CD8-positive, alpha-beta memory T cell (primary cell): ENCODE results near the gene IQSEC1. TPM values are rescaled to one million over a fixed set of nuclear protein-coding genes. Genes with fewer than 3 reads are reported as not detected.
A peak's percentile ranks its signal among the peaks of the same experiment; 100 is the strongest.

Experiments used
- CTCF ChIA-PET: fragments of 350-600 bp; sonication (Branson Sonifier 250); formaldehyde crosslinking; loops from one replicate; lab custom pipeline; 2021; ENCODE audit warnings: antibody characterized with exemption; lab: Charles Lee
- POLR2A ChIA-PET: fragments of 350-600 bp; sonication (Branson Sonifier 250); formaldehyde crosslinking; loops from one replicate; lab custom pipeline; 2021; ENCODE audit warnings: antibody characterized with exemption; lab: Charles Lee
- DNase-seq, 5 donors: peaks; one replicate each; pipeline versions ENCODE4 v3.0.0 to v3.0.0-alpha.2; 2020 to 2022; ENCODE audit warnings: mixed read lengths in 1 of 5
- H3K27ac ChIP-seq: one replicate; pipeline ENCODE4 v1.7.0; 2013; ENCODE audit warnings: low read depth, mild to moderate bottlenecking, low read length, moderate library complexity
- H3K27me3 ChIP-seq: 2 replicates; pipeline ENCODE4 v1.7.0; 2013; ENCODE audit warnings: low read length, mild to moderate bottlenecking; ENCODE audit not compliant: insufficient read depth, poor library complexity, severe bottlenecking
- H3K36me3 ChIP-seq: 2 replicates; pipeline ENCODE4 v1.7.0; 2013; ENCODE audit warnings: mild to moderate bottlenecking, low read length, moderate library complexity; ENCODE audit not compliant: insufficient read depth
- H3K4me1 ChIP-seq: 2 replicates; pipeline ENCODE4 v1.7.0; 2013; ENCODE audit warnings: mild to moderate bottlenecking, low read length, moderate library complexity; ENCODE audit not compliant: insufficient read depth
- H3K4me3 ChIP-seq: 2 replicates; pipeline ENCODE4 v1.7.0; 2013; ENCODE audit warnings: mild to moderate bottlenecking, low read length
- H3K9me3 ChIP-seq: 2 replicates; pipeline ENCODE4 v1.7.0; 2013; ENCODE audit warnings: mild to moderate bottlenecking, low read length
- H3K27ac Mint-ChIP-seq, 8 donors: one replicate each; pipeline ENCODE4 v1.8.0; 2020 to 2021; ENCODE audit warnings: mixed read lengths in 8 of 8, mild to moderate bottlenecking in 6 of 8, inconsistent platforms in 3 of 8, moderate library complexity in 3 of 8
- H3K27me3 Mint-ChIP-seq, 2 donors: one replicate each; pipeline ENCODE4 v1.8.0; 2020 to 2021; ENCODE audit warnings: mixed read lengths in 2 of 2, mild to moderate bottlenecking in 1 of 2, moderate library complexity in 1 of 2
- H3K36me3 Mint-ChIP-seq, 3 donors: one replicate each; pipeline ENCODE4 v1.8.0; 2020 to 2021; ENCODE audit warnings: mixed read lengths in 3 of 3, inconsistent platforms in 1 of 3, mild to moderate bottlenecking in 1 of 3
- H3K4me1 Mint-ChIP-seq, 3 donors: one replicate each; pipeline ENCODE4 v1.8.0; 2020 to 2021; ENCODE audit warnings: mixed read lengths in 3 of 3, inconsistent platforms in 1 of 3, mild to moderate bottlenecking in 1 of 3
- H3K4me3 Mint-ChIP-seq, 7 donors: one replicate each; pipeline ENCODE4 v1.8.0; 2020 to 2021; ENCODE audit warnings: mixed read lengths in 7 of 7, mild to moderate bottlenecking in 6 of 7, moderate library complexity in 4 of 7, inconsistent platforms in 2 of 7
- H3K9me3 Mint-ChIP-seq, 5 donors: one replicate each; pipeline ENCODE4 v1.8.0; 2020 to 2022; ENCODE audit warnings: mixed read lengths in 5 of 5, mild to moderate bottlenecking in 3 of 5, moderate library complexity in 2 of 5, inconsistent platforms in 1 of 5
- polyA plus RNA-seq: library from polyadenylated mRNA; unstranded; fragments of 300-500 nt; fragmentation: Illumina TruSeq; gene quantifications from one replicate; pipeline ENCODE4 v1.2.3, GENCODE V29; 2021
- total RNA-seq, 2 experiments: library from RNA; stranded (reverse); gene quantifications; one replicate each; pipeline ENCODE4 v1.2.3, GENCODE V29; 2021

The IQSEC1 gene
- total and polyA plus RNA-seq, 3 experiments from 2014 or later: 18.5 to 33.7 (median 19.8) TPM

GRCh38 chr3:12868039-12869034 is 204.9 kb downstream of the IQSEC1 start:
- Mint-ChIP-seq H3K27me3 (peaks cover 11 to 20% of the 10 kb centered on the region in 2 donors), H3K4me3 (peak overlapping the region; percentile 42 to 91 (median 81)), H3K36me3 (peaks cover 0 to 5% (median 0%) of the 10 kb centered on the region in 3 donors), H3K4me1 (peaks cover 17 to 30% (median 20%) of the 10 kb centered on the region in 3 donors), H3K9me3 (peaks cover 0 to 6% (median 5%) of the 10 kb centered on the region in 5 donors), H3K27ac (peak overlapping the region in 3 of 8 donors; percentile 10 to 63 (median 25))
- Histone ChIP-seq H3K9me3 (no peaks in the 10 kb centered on the region), H3K27ac (peak overlapping the region; percentile 31), H3K4me3 (peak overlapping the region; percentile 75), H3K4me1 (peaks cover 4% of the 10 kb centered on the region), H3K36me3 (no peaks in the 10 kb centered on the region), H3K27me3 (no peaks in the 10 kb centered on the region)
- POLR2A ChIA-PET: no interaction called here
- CTCF ChIA-PET: interaction anchor here (0.8 to 3.8 kb wide), 12 partner anchors 10 to 223 kb away, joined by 3 to 23 read pairs (median 4); partner anchors contain the start of gene RPL32
- DNase-seq: peak; percentile 45 to 69 (median 49)

- peaks cover 17 to 30% (median 20%) of the 10 kb centered on the region in 3 donors for H3K4me1 Mint-ChIP-seq
- ChIA-PET CTCF (interaction anchor here (3.8 kb wide), 1 partner anchor 24 kb away, joined by 23 read pairs; no protein-coding TSS in a partner anchor), POLR2A (no interaction called here)
- H3K36me3 Mint-ChIP-seq: peaks cover 0 to 5% (median 0%) of the 10 kb centered on the region in 3 donors
- H3K4me3 ChIP-seq: no peak overlapping the region
- peaks cover 11 to 18% of the 10 kb centered on the region in 2 donors for H3K27me3 Mint-ChIP-seq
- no peaks in the 10 kb centered on the region for H3K9me3 ChIP-seq
- no peaks in the 10 kb centered on the region for H3K36me3 ChIP-seq
- H3K27ac Mint-ChIP-seq: no peak overlapping the region
- no peaks in the 10 kb centered on the region for H3K27me3 ChIP-seq
- no peak overlapping the region for H3K27ac ChIP-seq
- no peak overlapping the region for H3K4me3 Mint-ChIP-seq
- no peak for DNase-seq
- H3K4me1 ChIP-seq: peaks cover 4% of the 10 kb centered on the region
- peaks cover 0 to 6% (median 5%) of the 10 kb centered on the region in 5 donors for H3K9me3 Mint-ChIP-seq
Measured at GRCh38 chr3:12866836-12867235, 206.4 kb downstream of the IQSEC1 start.

- POLR2A ChIA-PET: no interaction called here
- H3K9me3 Mint-ChIP-seq: peaks cover 0 to 6% (median 5%) of the 10 kb centered on the region in 5 donors
Measured at GRCh38 chr3:12865271-12865670, 208.0 kb downstream of the IQSEC1 start.

GRCh38 chr3:12862387-12862786 is 210.8 kb downstream of the IQSEC1 start:
- H3K4me1 ChIP-seq: no peaks in the 10 kb centered on the region
- Mint-ChIP-seq H3K36me3 (peaks cover 0 to 5% (median 0%) of the 10 kb centered on the region in 3 donors), H3K27me3 (peaks cover 9% of the 10 kb centered on the region in 2 donors), H3K9me3 (peaks cover 0 to 6% (median 5%) of the 10 kb centered on the region in 5 donors), H3K4me1 (no peaks in the 10 kb centered on the region), H3K4me3 (no peak overlapping the region), H3K27ac (no peak overlapping the region)
- no peaks in the 10 kb centered on the region for H3K36me3 ChIP-seq
- ChIA-PET CTCF (no interaction called here), POLR2A (no interaction called here)
- H3K27ac ChIP-seq: no peak overlapping the region
- no peak for DNase-seq
- no peaks in the 10 kb centered on the region for H3K9me3 ChIP-seq
- H3K4me3 ChIP-seq: no peak overlapping the region
- H3K27me3 ChIP-seq: peaks cover 2% of the 10 kb centered on the region

More at GRCh38 chr3:12865271-12865670, 208.0 kb downstream of the IQSEC1 start:
- H3K27ac Mint-ChIP-seq: peak overlapping the region in 1 of 8 donors; percentile 2
- peaks cover 11 to 17% of the 10 kb centered on the region in 2 donors for H3K27me3 Mint-ChIP-seq
- Histone ChIP-seq H3K27ac (no peak overlapping the region), H3K27me3 (no peaks in the 10 kb centered on the region), H3K9me3 (no peaks in the 10 kb centered on the region), H3K36me3 (no peaks in the 10 kb centered on the region), H3K4me3 (no peak overlapping the region), H3K4me1 (peaks cover 4% of the 10 kb centered on the region)
- no peak overlapping the region for H3K4me3 Mint-ChIP-seq
- peaks cover 0 to 5% (median 0%) of the 10 kb centered on the region in 3 donors for H3K36me3 Mint-ChIP-seq
- H3K4me1 Mint-ChIP-seq: peaks cover 9 to 18% (median 12%) of the 10 kb centered on the region in 3 donors
- DNase-seq: no peak
- CTCF ChIA-PET: interaction anchor here (3.8 kb wide), 1 partner anchor 26 kb away, joined by 23 read pairs; no protein-coding TSS in a partner anchor

GRCh38 chr3:12861611-12862010 is 211.6 kb downstream of the IQSEC1 start:
- H3K4me3 ChIP-seq: no peak overlapping the region
- Mint-ChIP-seq H3K27ac (no peak overlapping the region), H3K9me3 (peaks cover 0 to 6% (median 5%) of the 10 kb centered on the region in 5 donors), H3K4me3 (no peak overlapping the region), H3K4me1 (no peaks in the 10 kb centered on the region), H3K27me3 (peaks cover 6 to 7% of the 10 kb centered on the region in 2 donors), H3K36me3 (peaks cover 0 to 5% (median 0%) of the 10 kb centered on the region in 3 donors)
- ChIA-PET POLR2A (no interaction called here), CTCF (no interaction called here)
- H3K9me3 ChIP-seq: no peaks in the 10 kb centered on the region
- no peak for DNase-seq
- peaks cover 6% of the 10 kb centered on the region for H3K27me3 ChIP-seq
- H3K27ac ChIP-seq: no peak overlapping the region
- no peaks in the 10 kb centered on the region for H3K36me3 ChIP-seq
- H3K4me1 ChIP-seq: no peaks in the 10 kb centered on the region

- Histone ChIP-seq H3K4me1 (no peaks in the 10 kb centered on the region), H3K4me3 (no peak overlapping the region), H3K27ac (no peak overlapping the region), H3K36me3 (no peaks in the 10 kb centered on the region), H3K9me3 (no peaks in the 10 kb centered on the region), H3K27me3 (peaks cover 6% of the 10 kb centered on the region)
- H3K4me3 Mint-ChIP-seq: no peak overlapping the region
- POLR2A ChIA-PET: no interaction called here
- H3K4me1 Mint-ChIP-seq: no peaks in the 10 kb centered on the region
- no peak overlapping the region for H3K27ac Mint-ChIP-seq
- no peak for DNase-seq
- no peaks in the 10 kb centered on the region for H3K9me3 Mint-ChIP-seq
- CTCF ChIA-PET: no interaction called here
- no peaks in the 10 kb centered on the region for H3K36me3 Mint-ChIP-seq
- H3K27me3 Mint-ChIP-seq: peaks cover 9 to 11% of the 10 kb centered on the region in 2 donors
Measured at GRCh38 chr3:12859840-12860239, 213.4 kb downstream of the IQSEC1 start.

- Mint-ChIP-seq H3K27ac (no peak overlapping the region), H3K27me3 (peaks cover 8 to 9% of the 10 kb centered on the region in 2 donors), H3K4me3 (no peak overlapping the region), H3K9me3 (no peaks in the 10 kb centered on the region), H3K36me3 (no peaks in the 10 kb centered on the region), H3K4me1 (no peaks in the 10 kb centered on the region)
- ChIA-PET POLR2A (no interaction called here), CTCF (no interaction called here)
- Histone ChIP-seq H3K27me3 (peaks cover 6% of the 10 kb centered on the region), H3K36me3 (no peaks in the 10 kb centered on the region), H3K9me3 (no peaks in the 10 kb centered on the region), H3K4me1 (no peaks in the 10 kb centered on the region), H3K4me3 (no peak overlapping the region), H3K27ac (no peak overlapping the region)
- no peak for DNase-seq
Measured at GRCh38 chr3:12856626-12857025, 216.6 kb downstream of the IQSEC1 start.

- no peaks in the 10 kb centered on the region for H3K36me3 ChIP-seq
- CTCF ChIA-PET: interaction anchor here (1.5 kb wide), 2 partner anchors 13 to 67 kb away, joined by 4 to 5 read pairs; no protein-coding TSS in a partner anchor
- H3K27ac Mint-ChIP-seq: no peak overlapping the region
- no peaks in the 10 kb centered on the region for H3K4me1 Mint-ChIP-seq
- no peaks in the 10 kb centered on the region for H3K9me3 ChIP-seq
- no peaks in the 10 kb centered on the region for H3K9me3 Mint-ChIP-seq
- no peak overlapping the region for H3K4me3 Mint-ChIP-seq
- no peak overlapping the region for H3K4me3 ChIP-seq
- peaks cover 8 to 12% of the 10 kb centered on the region in 2 donors for H3K27me3 Mint-ChIP-seq
- H3K27me3 ChIP-seq: peaks cover 6% of the 10 kb centered on the region
- no peaks in the 10 kb centered on the region for H3K4me1 ChIP-seq
- H3K36me3 Mint-ChIP-seq: no peaks in the 10 kb centered on the region
- POLR2A ChIA-PET: no interaction called here
- no peak for DNase-seq
- H3K27ac ChIP-seq: no peak overlapping the region
Measured at GRCh38 chr3:12854565-12854964, 218.7 kb downstream of the IQSEC1 start.
